ENCODE results near the gene RNF151. TPM values are rescaled to one million over a fixed set of nuclear protein-coding genes. Genes with fewer than 3 reads are reported as not detected.

RNF151 gene
- polyA plus RNA-seq, 6 donors from 2014 or later, result not detected

DNA sequence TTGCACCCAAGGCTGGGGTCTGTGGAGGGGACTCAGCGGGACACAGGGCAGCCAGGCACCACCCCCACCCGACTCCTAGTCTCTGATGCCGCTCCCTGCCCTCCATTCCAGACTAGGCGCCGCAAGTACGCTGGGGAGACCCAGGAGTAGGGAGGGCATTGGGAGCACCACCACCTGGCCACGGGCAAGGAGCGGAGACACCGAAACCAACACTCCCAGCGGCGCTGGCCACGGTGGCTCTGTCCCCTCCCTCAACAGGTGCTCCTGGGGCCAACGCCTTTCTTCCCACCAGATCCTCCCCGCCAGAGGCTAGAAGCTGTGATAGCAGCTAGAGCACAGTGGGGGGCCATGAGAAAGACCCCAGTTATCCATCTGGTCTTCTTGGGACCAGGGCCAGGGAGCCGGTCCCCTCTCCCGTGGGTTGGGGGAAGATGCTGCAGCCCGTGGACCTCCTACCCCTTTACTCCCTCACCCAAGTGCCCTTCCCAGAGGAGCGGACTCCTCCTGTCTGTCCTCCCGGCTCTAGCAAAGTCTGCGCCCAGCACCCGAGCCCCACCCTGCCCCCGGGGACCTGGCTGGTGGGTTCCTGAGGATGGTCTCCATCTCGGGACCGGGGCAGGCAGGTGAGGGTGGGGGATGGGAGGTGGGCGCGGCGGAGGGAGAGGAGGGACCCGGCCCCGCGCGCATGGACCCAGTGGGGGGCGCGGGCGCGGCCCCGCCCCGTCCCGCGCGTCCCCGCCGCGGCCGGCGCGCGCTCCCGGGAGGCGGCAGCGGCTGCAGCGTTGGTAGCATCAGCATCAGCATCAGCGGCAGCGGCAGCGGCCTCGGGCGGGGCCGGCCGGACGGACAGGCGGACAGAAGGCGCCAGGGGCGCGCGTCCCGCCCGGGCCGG, 22.8 kb downstream of the RNF151 start, which contains the start of gene SYNGR3:
Gene SYNGR3 (plus strand): TSS at position 762 of the 892 bp plus-strand sequence. CDS start 133 bp downstream, outside the sequence.
- H3K4me3 Mint-ChIP-seq, result peak within 1 kb of the TSS; percentile 81 to 92 (median 85)
- no peaks in the 10 kb centered on the region for H3K9me3 Mint-ChIP-seq
- DNase-seq, result no peak
- H3K36me3 Mint-ChIP-seq, result no peaks in the 10 kb centered on the region
- ATAC-seq (ENCODE audit: low read depth in 2 of 2), result no peak
- no peaks in the 10 kb centered on the region for H3K27me3 Mint-ChIP-seq
- peaks cover 33 to 42% (median 40%) of the 10 kb centered on the region in 3 donors for H3K4me1 Mint-ChIP-seq
- H3K27ac Mint-ChIP-seq, result peak within 1 kb of the TSS; percentile 24 to 98 (median 96)

DNA sequence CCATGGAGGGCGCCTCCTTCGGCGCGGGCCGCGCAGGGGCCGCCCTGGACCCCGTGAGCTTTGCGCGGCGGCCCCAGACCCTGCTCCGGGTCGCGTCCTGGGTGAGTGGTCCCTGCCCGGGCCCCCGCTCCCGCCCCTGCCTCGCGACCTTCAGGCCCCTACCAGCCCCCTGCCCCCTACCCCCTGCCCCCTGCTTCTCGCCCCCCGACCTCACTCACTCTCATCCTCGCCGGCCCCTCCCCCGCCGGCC, 23.4 kb downstream of the RNF151 start:
- peaks cover 29 to 36% (median 35%) of the 10 kb centered on the region in 3 donors for H3K4me1 Mint-ChIP-seq
- H3K27me3 Mint-ChIP-seq, result no peaks in the 10 kb centered on the region
- peak overlapping the region in 2 of 6 donors; percentile 87 to 94 for H3K27ac Mint-ChIP-seq
- ATAC-seq (ENCODE audit: low read depth in 2 of 2) (no peak), DNase-seq (no peak)
- no peaks in the 10 kb centered on the region for H3K36me3 Mint-ChIP-seq
- peak overlapping the region in 3 of 8 donors; percentile 33 to 82 (median 82) for H3K4me3 Mint-ChIP-seq
- no peaks in the 10 kb centered on the region for H3K9me3 Mint-ChIP-seq

DNA sequence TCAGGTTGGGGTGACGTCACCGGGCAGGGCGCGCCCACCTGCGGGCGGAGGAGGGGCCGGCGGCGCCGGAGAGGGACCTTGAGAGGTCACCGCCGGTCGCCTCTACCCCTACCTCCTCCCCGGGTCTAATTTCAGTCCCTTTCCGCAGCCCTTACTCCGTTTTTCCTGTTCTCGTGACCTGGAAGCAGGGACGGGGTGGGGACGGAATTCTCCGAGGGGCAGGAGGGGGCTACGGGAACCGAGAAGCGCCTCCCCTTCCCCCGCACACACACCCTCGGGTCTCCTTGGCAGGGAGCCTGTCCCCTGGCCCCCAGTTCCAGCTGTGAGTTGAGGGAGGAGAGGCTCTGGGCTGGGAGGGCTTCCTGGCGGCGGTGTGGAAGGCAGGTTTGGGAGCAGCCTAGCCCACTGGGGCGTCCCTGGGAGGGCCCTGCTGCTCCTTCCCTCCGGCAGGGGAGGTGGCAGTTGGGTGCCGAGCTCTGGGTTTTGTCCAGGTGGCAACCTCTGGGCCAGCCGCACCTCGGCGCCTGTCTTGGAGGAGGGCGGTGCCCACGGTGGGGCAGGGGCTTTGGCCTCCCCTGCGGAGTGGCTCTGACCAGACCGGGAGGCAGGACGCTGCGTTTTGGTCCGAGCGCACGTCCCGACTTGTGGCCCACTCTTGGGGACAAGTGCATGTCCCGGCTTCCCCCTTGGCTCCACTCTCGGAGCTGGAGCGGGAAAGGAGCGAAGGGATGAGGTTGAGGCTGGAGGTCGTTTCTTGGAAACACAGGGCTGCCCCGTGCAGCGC, 23.9 kb downstream of the RNF151 start:
- H3K36me3 Mint-ChIP-seq, result no peaks in the 10 kb centered on the region
- H3K27me3 Mint-ChIP-seq, result no peaks in the 10 kb centered on the region
- no peaks in the 10 kb centered on the region for H3K9me3 Mint-ChIP-seq
- peaks cover 29 to 36% (median 31%) of the 10 kb centered on the region in 3 donors for H3K4me1 Mint-ChIP-seq
- peak overlapping the region; percentile 81 to 92 (median 85) for H3K4me3 Mint-ChIP-seq
- H3K27ac Mint-ChIP-seq, result peak overlapping the region; percentile 87 to 98 (median 96)
- ATAC-seq (ENCODE audit: low read depth in 2 of 2) (peak; percentile 13 to 15), DNase-seq (peak; percentile 62)

DNA sequence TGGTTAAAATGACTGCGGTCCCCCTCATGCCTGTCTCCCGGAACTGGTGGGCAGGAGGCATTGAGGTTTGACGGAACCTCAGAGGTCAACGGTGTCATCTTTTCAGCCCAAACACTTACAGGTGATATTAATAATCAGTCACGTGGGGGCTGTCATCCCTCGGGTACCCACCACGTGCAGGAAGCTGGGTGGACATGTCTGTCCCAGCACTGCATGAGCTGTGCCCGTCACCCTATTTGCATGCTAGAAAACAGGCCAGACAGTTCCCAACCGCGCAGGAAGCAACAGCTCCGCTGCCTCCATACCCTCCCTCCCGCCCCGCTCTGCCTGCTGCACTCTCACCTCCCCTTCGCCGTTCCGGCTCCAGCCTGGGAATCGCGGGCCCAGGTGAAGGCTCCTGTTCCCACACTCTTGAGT, 24.5 kb downstream of the RNF151 start:
- DNase-seq (peak; percentile 79), ATAC-seq (ENCODE audit: low read depth in 2 of 2) (peak; percentile 40 to 68)
- no peaks in the 10 kb centered on the region for H3K36me3 Mint-ChIP-seq
- H3K4me3 Mint-ChIP-seq, result peak overlapping the region; percentile 81 to 92 (median 85)
- no peaks in the 10 kb centered on the region for H3K9me3 Mint-ChIP-seq
- no peaks in the 10 kb centered on the region for H3K27me3 Mint-ChIP-seq
- H3K27ac Mint-ChIP-seq, result peak overlapping the region; percentile 87 to 98 (median 96)
- H3K4me1 Mint-ChIP-seq, result peaks cover 29 to 35% (median 31%) of the 10 kb centered on the region in 3 donors

GRCh38 chr16:1991588-1991947, 24.9 kb downstream of the RNF151 start:
- ATAC-seq (ENCODE audit: low read depth in 2 of 2) (no peak), DNase-seq (peak; percentile 31)
- peak overlapping the region; percentile 41 to 98 (median 96) for H3K27ac Mint-ChIP-seq
- H3K36me3 Mint-ChIP-seq, result no peaks in the 10 kb centered on the region
- H3K27me3 Mint-ChIP-seq, result no peaks in the 10 kb centered on the region
- H3K4me3 Mint-ChIP-seq, result peak overlapping the region; percentile 81 to 92 (median 85)
- peaks cover 28 to 31% (median 30%) of the 10 kb centered on the region in 3 donors for H3K4me1 Mint-ChIP-seq
- H3K9me3 Mint-ChIP-seq, result no peaks in the 10 kb centered on the region

- peak overlapping the region; percentile 56 to 92 (median 84) for H3K4me3 Mint-ChIP-seq
- H3K27ac Mint-ChIP-seq, result peak overlapping the region in 5 of 6 donors; percentile 41 to 98 (median 95)
- DNase-seq (peak; percentile 90), ATAC-seq (ENCODE audit: low read depth in 2 of 2) (peak; percentile 62 to 67)
- H3K9me3 Mint-ChIP-seq, result no peaks in the 10 kb centered on the region
- H3K4me1 Mint-ChIP-seq, result peaks cover 23 to 31% (median 26%) of the 10 kb centered on the region in 3 donors
- no peaks in the 10 kb centered on the region for H3K27me3 Mint-ChIP-seq
- H3K36me3 Mint-ChIP-seq, result no peaks in the 10 kb centered on the region
These were observed 25.5 kb downstream of the RNF151 start for GRCh38 chr16:1991948-1992703.

- Mint-ChIP-seq H3K4me1 (peaks cover 19 to 31% (median 26%) of the 10 kb centered on the region in 3 donors), H3K4me3 (no peak overlapping the region), H3K27me3 (no peaks in the 10 kb centered on the region), H3K9me3 (no peaks in the 10 kb centered on the region), H3K36me3 (no peaks in the 10 kb centered on the region), H3K27ac (peak overlapping the region in 2 of 6 donors; percentile 17 to 60)
- DNase-seq, result no peak
- no peak for ATAC-seq (ENCODE audit: low read depth in 2 of 2)
These were observed 26.2 kb downstream of the RNF151 start for GRCh38 chr16:1992704-1993317.

GRCh38 chr16:1993731-1994131, 27.1 kb downstream of the RNF151 start:
- ATAC-seq (ENCODE audit: low read depth in 2 of 2), result no peak
- H3K4me1 Mint-ChIP-seq, result peaks cover 18 to 28% (median 22%) of the 10 kb centered on the region in 3 donors
- no peak for DNase-seq
- peak overlapping the region in 2 of 8 donors; percentile 57 to 72 for H3K4me3 Mint-ChIP-seq
- H3K27ac Mint-ChIP-seq, result peak overlapping the region in 5 of 6 donors; percentile 17 to 94 (median 88)
- H3K9me3 Mint-ChIP-seq, result no peaks in the 10 kb centered on the region
- H3K36me3 Mint-ChIP-seq, result no peaks in the 10 kb centered on the region
- no peaks in the 10 kb centered on the region for H3K27me3 Mint-ChIP-seq

GRCh38 chr16:1997494-1998359, 31.1 kb downstream of the RNF151 start:
- Mint-ChIP-seq H3K27ac (peak overlapping the region in 1 of 6 donors; percentile 57), H3K36me3 (no peaks in the 10 kb centered on the region)

GRCh38 chr16:1998360-1998835, 31.7 kb downstream of the RNF151 start:
- ATAC-seq (ENCODE audit: low read depth in 2 of 2) (no peak), DNase-seq (no peak)
- Mint-ChIP-seq H3K4me1 (peaks cover 5 to 7% (median 7%) of the 10 kb centered on the region in 3 donors), H3K9me3 (no peaks in the 10 kb centered on the region), H3K4me3 (no peak overlapping the region), H3K36me3 (no peaks in the 10 kb centered on the region), H3K27me3 (no peaks in the 10 kb centered on the region), H3K27ac (peak overlapping the region in 1 of 6 donors; percentile 2)

More at GRCh38 chr16:1997494-1998359, 31.1 kb downstream of the RNF151 start:
- peaks cover 5 to 10% (median 9%) of the 10 kb centered on the region in 3 donors for H3K4me1 Mint-ChIP-seq
- H3K4me3 Mint-ChIP-seq, result no peak overlapping the region
- H3K9me3 Mint-ChIP-seq, result no peaks in the 10 kb centered on the region
- ATAC-seq (ENCODE audit: low read depth in 2 of 2) (no peak), DNase-seq (no peak)
- H3K27me3 Mint-ChIP-seq, result no peaks in the 10 kb centered on the region

- DNase-seq (no peak), ATAC-seq (ENCODE audit: low read depth in 2 of 2) (no peak)
- Mint-ChIP-seq H3K4me1 (peaks cover 0 to 3% (median 1%) of the 10 kb centered on the region in 3 donors), H3K4me3 (peak overlapping the region in 2 of 8 donors; percentile 10 to 22), H3K27me3 (no peaks in the 10 kb centered on the region), H3K9me3 (no peaks in the 10 kb centered on the region), H3K36me3 (no peaks in the 10 kb centered on the region), H3K27ac (peak overlapping the region in 1 of 6 donors; percentile 67)
These were observed 32.5 kb downstream of the RNF151 start for GRCh38 chr16:1998852-1999801.

Measured in naive B cell (primary cell).